Aorta (tissue), 5 donors: Measurements from ENCODE around the gene AP2A2. TPM values are rescaled to one million over a fixed set of nuclear protein-coding genes. Genes with fewer than 3 reads are reported as not detected.

Experiments used
- ATAC-seq: fragments of 200-7000 bp; cut with Tn5 transposase; one replicate; pipeline ENCODE4 v1.9.1; 2022; ENCODE audit warnings: moderate library complexity; ENCODE audit not compliant: low FRiP score
- DNase-seq, 2 donors: peaks; one replicate each; pipeline ENCODE4 v3.0.0-alpha.2; 2020
- H3K27ac ChIP-seq, 2 donors: one replicate each; pipeline ENCODE4 v1.5.1; 2013; ENCODE audit warnings: low read length in 2 of 2, mild to moderate bottlenecking in 2 of 2, moderate library complexity in 2 of 2, control low read depth in 1 of 2, inconsistent platforms in 1 of 2, low read depth in 1 of 2
- H3K27me3 ChIP-seq, 2 donors: one replicate each; pipeline ENCODE4 v1.6.1; 2013; ENCODE audit warnings: control low read depth in 1 of 2, low read length in 1 of 2, mild to moderate bottlenecking in 1 of 2, moderate library complexity in 1 of 2; ENCODE audit not compliant: insufficient read depth in 2 of 2, control insufficient read depth in 1 of 2
- H3K36me3 ChIP-seq, 2 donors: one replicate each; pipeline ENCODE4 v1.6.1; 2013; ENCODE audit warnings: control low read depth in 1 of 2, low read length in 1 of 2, mild to moderate bottlenecking in 1 of 2; ENCODE audit not compliant: insufficient read depth in 2 of 2, control insufficient read depth in 1 of 2
- H3K4me1 ChIP-seq, 2 donors: one replicate each; pipeline ENCODE4 v1.6.1; 2013; ENCODE audit warnings: low read length in 2 of 2, control low read depth in 1 of 2, mild to moderate bottlenecking in 1 of 2, moderate library complexity in 1 of 2; ENCODE audit not compliant: insufficient read depth in 2 of 2, control insufficient read depth in 1 of 2
- H3K4me3 ChIP-seq, 2 donors: one replicate each; pipeline ENCODE4 v1.5.1; 2013; ENCODE audit warnings: low read length in 2 of 2, control low read depth in 1 of 2, mild to moderate bottlenecking in 1 of 2
- H3K9me3 ChIP-seq: one replicate; pipeline ENCODE4 v1.6.1; 2013; ENCODE audit warnings: mild to moderate bottlenecking, low read length; ENCODE audit not compliant: control insufficient read depth
- WGBS, 2 donors: extraction: QIAGEN DNeasy Blood & Tissue Kit; methylation state at CpG; one replicate each; pipeline ENCODE4 v1.1.7; 2013; 5-methylcytosine and 5-hydroxymethylcytosine counted together
- intact Hi-C, 2 donors: fragments of 100-400 bp; cut with DNase I; formaldehyde crosslinking; loops; one replicate each; pipeline versions ENCODE4 v1.14.2 to v1.15.0; 2022
- polyA plus RNA-seq, 2 donors: library from polyadenylated mRNA; stranded (reverse); fragments of 200-250 nt; gene quantifications; one replicate each; pipeline ENCODE4 v1.2.3, GENCODE V29; 2013
- total RNA-seq, 2 donors: library from RNA; stranded (reverse); fragmentation: NEBNext Ultra II Directional; extraction: Animal tissue kit (Norgen Biotek cat#: 25700); gene quantifications; one replicate each; pipeline ENCODE4 v1.2.1, GENCODE V29; 2021
- donor health status: healthy with polysubstance abuse.
- donor health status: Bipolar disorder and iron deficiency.
- donor health status: DM: no; HTN: no; CAD: no.
- donor health status: DM: no; HTN: no; CAD: no.
- donor health status: DM: yes; HTN: yes; CAD: no.

The AP2A2 gene
- total and polyA plus RNA-seq, 4 donors: 14.0 to 147 (median 70.3) TPM

DNA sequence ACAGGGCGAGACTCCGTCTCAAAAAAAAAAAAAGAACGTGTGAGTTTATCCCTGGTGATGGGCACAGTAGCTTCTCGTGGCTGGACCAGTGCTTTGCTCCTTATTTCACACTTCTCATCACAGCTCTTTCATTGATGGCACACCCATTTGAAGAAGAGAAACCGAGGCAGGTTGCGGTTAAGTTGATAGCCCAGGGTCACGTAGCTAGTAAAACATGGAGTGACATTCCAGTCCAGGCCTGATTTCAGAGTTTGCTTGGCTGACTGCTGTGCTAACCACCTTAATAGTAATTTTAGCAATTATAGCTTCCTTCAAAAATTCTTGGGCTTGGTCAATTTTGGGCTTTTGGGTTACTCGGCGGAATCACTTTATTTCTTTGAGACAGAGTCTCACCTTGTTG lies 25.8 kb downstream of the AP2A2 start:
- 94 to 95% methylated on average over 8 to 9 of the region's 9 CpGs for WGBS, 2 donors
- no peaks in the 10 kb centered on the region for H3K36me3 ChIP-seq
- intact Hi-C loops: no loop called here

DNA sequence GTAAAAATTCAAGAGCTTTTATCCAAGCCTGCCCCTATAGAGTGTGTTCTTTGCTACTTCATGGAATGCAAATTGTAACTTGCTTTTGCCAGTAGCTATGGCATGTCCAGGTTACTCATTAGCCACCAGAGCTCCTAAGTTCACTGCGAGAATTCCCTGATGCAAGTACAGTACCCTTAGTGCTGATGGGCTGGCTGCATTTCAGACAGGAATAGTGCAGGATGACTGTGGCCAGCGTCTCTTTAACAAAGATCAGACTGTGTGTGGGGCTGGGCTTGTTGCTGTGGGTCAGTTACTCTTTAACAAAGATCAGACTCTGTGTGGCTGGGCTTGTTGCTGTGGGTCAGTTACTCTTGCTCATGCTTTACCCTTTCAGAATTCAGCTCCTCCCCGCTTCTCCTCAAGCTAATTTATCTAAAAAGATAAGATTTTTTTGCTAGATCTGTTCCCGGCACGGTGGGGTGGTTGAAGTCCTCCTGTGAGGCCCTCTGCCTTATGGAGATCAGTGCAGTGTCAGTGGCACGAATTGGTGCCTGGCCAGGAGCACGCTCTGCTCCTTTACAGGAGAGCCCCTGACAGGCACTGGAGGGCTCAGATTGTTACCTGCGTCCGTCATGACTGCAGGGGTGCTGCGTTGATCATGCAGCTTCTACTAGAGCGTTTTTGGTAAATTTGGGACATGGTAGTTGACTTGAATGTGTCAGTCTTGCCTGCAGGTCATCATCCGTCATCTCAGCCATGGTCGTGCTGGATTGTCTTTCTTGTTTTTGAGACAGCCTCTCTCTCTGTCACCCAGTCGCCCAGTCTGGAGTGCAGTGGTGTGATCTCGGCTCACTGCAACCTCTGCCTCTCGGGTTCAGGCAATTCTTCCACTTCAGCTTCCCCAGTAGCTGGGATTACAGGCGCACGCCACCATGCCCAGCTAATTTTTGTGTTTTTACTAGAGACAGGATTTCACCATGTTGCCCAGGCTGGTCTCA lies 27.0 kb downstream of the AP2A2 start:
- no peaks in the 10 kb centered on the region for H3K4me1 ChIP-seq

More for the DNA sequence above, 25.8 kb downstream of the AP2A2 start:
- no peaks in the 10 kb centered on the region for H3K27me3 ChIP-seq
- ATAC-seq (no peak), DNase-seq (no peak)
- H3K4me3 ChIP-seq: no peak overlapping the region
- H3K27ac ChIP-seq: no peak overlapping the region
- H3K4me1 ChIP-seq: no peaks in the 10 kb centered on the region
- no peaks in the 10 kb centered on the region for H3K9me3 ChIP-seq

GRCh38 chr11:953512-953911 lies 27.8 kb downstream of the AP2A2 start:
- Histone ChIP-seq H3K4me3 (no peak overlapping the region), H3K9me3 (no peaks in the 10 kb centered on the region), H3K4me1 (no peaks in the 10 kb centered on the region), H3K27ac (no peak overlapping the region), H3K36me3 (no peaks in the 10 kb centered on the region), H3K27me3 (no peaks in the 10 kb centered on the region)
- ATAC-seq (no peak), DNase-seq (no peak)
- intact Hi-C loops: no loop called here
- WGBS, 2 donors: 62 to 77% methylated on average over 13 of the region's 13 CpGs

More for the DNA sequence above, 27.0 kb downstream of the AP2A2 start:
- 76 to 81% methylated on average over 18 of the region's 18 CpGs for WGBS, 2 donors
- Histone ChIP-seq H3K36me3 (no peaks in the 10 kb centered on the region), H3K27ac (no peak overlapping the region), H3K4me3 (no peak overlapping the region), H3K9me3 (no peaks in the 10 kb centered on the region), H3K27me3 (no peaks in the 10 kb centered on the region)
- no peak for DNase-seq
- intact Hi-C loops: no loop called here
- ATAC-seq: no peak

- Histone ChIP-seq H3K36me3 (peaks cover 0 to under 1% of the 10 kb centered on the region in 2 donors), H3K27me3 (no peaks in the 10 kb centered on the region), H3K9me3 (no peaks in the 10 kb centered on the region), H3K4me1 (no peaks in the 10 kb centered on the region), H3K4me3 (no peak overlapping the region), H3K27ac (no peak overlapping the region)
- intact Hi-C loops: no loop called here
- no peak for DNase-seq
- 73 to 85% methylated on average over 5 of the region's 5 CpGs for WGBS, 2 donors
- no peak for ATAC-seq
Observed at GRCh38 chr11:954392-955153, 28.9 kb downstream of the AP2A2 start.

DNA sequence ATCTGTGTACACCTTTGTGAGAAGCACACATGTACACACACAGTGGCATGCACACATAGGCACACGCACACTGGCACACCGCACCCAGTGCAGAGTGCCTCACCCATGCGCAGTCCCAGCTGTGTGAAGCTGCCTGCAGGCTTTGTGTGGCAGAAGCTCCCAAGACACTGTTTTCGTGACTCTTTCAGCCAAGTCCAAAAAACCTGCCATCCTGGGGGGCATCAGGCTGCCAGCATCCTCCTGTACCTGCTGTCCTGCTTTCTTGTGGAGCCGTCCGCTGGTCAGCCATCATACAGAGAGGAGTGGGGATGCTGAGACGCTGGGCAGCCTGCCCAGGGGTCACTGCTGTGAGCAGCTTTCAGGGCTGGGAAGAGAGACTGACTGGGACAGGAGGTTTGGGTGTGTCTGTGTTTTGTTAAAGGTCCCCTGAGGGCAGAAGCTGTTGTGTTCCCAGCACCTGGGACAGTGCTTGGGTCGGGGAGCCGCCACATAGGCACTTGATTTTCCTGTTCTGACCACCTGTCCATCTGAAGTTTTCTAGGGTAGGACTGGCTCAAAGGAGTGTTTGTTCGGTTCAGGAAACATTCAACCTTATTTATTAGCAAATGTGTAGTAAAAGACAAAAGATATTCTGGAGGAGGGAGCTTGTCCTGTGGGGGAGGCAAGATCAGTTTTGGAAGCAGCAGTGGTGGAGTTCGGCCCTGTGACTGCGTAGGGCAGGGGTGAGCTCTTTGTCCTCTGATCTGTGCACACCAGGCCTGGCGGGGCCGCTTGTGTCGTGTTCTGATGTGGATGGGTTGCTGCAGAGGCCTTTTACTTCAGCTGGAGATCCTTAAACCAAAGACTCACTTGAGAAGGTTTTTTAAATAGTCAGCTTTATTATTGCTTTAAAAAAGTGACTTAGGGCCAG lies 29.7 kb downstream of the AP2A2 start:
- 86 to 89% methylated on average over 15 of the region's 15 CpGs for WGBS, 2 donors
- Histone ChIP-seq H3K36me3 (peaks cover 0 to 4% of the 10 kb centered on the region in 2 donors), H3K9me3 (no peaks in the 10 kb centered on the region), H3K4me3 (no peak overlapping the region), H3K27ac (no peak overlapping the region), H3K27me3 (no peaks in the 10 kb centered on the region), H3K4me1 (no peaks in the 10 kb centered on the region)
- intact Hi-C loops: no loop called here
- no peak for ATAC-seq
- DNase-seq: no peak

DNA sequence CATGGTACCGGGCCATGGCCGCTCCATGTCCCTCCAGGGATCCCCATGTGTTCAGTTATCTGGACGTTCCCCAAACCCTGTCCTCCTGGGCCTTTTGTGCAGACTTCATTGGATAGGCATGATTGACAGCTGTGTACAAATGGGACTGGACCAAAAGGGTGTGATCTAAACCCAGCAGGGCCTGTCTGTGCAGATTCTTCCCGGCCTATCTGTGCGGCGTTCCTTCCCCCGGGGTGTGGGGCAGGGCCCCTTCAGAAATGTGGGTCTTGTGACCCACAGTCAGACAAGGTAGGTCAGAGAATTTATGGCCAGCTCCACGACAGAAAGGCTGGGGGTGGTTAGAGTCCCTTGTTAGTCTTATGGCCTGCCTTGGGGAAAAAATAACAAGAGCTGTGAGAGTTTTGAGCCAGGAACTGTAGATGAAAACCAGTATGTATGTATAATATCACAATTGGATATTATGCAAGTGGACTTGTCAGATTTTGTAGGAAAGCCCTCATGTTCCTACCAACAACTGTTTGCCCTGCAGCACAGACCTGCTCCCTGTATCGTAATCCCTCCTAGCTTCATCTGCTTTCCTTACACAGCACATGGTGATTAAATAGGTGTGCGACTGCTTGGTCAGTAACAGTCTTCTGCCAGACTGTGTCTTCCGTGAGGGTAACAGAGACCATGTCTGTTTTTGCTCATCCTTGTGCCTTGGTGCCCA lies 31.7 kb downstream of the AP2A2 start:
- H3K27ac ChIP-seq: no peak overlapping the region
- no peaks in the 10 kb centered on the region for H3K4me1 ChIP-seq
- ATAC-seq (no peak), DNase-seq (no peak)
- no peaks in the 10 kb centered on the region for H3K27me3 ChIP-seq
- H3K9me3 ChIP-seq: no peaks in the 10 kb centered on the region
- intact Hi-C loops: no loop called here
- H3K36me3 ChIP-seq: peaks cover 0 to 5% of the 10 kb centered on the region in 2 donors
- WGBS, 2 donors: 67 to 78% methylated on average over 11 of the region's 11 CpGs
- no peak overlapping the region for H3K4me3 ChIP-seq

GRCh38 chr11:958101-958500 lies 32.4 kb downstream of the AP2A2 start:
- DNase-seq: no peak
- H3K36me3 ChIP-seq: peaks cover 0 to 5% of the 10 kb centered on the region in 2 donors
- ATAC-seq: no peak
- H3K27me3 ChIP-seq: no peaks in the 10 kb centered on the region
- H3K27ac ChIP-seq: no peak overlapping the region
- 91 to 93% methylated on average over 7 of the region's 7 CpGs for WGBS, 2 donors
- H3K4me3 ChIP-seq: no peak overlapping the region
- no peaks in the 10 kb centered on the region for H3K4me1 ChIP-seq
- intact Hi-C loops: no loop called here
- no peaks in the 10 kb centered on the region for H3K9me3 ChIP-seq

- Histone ChIP-seq H3K27me3 (no peaks in the 10 kb centered on the region), H3K36me3 (peaks cover 0 to 5% of the 10 kb centered on the region in 2 donors), H3K4me3 (no peak overlapping the region), H3K9me3 (no peaks in the 10 kb centered on the region), H3K4me1 (no peaks in the 10 kb centered on the region), H3K27ac (no peak overlapping the region)
- DNase-seq (no peak), ATAC-seq (no peak)
- 80 to 81% methylated on average over 14 of the region's 14 CpGs for WGBS, 2 donors
- intact Hi-C loops: no loop called here
Observed at GRCh38 chr11:959027-959426, 33.4 kb downstream of the AP2A2 start.
